Measurements from ENCODE around the gene ZACN.
"Not testable (repeated sequence)": the region's sequence is repeated elsewhere in the genome, so short reads cannot be mapped to it uniquely, and the experiment has no call there.

ZACN gene

DNA sequence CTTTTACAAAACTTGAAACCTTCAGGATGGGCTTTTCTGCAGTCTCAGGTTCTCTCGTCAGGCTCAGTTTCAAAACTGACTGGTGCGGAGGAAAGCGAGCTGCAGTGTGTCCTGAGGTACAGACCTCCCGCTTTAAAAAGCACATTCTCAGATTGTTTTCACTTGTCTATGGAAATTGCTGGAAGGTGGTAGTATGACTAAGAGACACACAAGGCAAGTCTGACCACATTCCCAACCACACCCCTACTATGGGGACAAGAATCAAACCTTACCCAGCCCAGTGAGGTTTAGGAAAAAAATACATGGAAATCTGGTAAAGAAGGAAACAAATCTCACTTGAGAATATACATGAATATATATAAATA is 24.9 kb upstream of the ZACN start:
- DNase-seq (ENCODE audit: low spot score) = peak; percentile 57

DNA sequence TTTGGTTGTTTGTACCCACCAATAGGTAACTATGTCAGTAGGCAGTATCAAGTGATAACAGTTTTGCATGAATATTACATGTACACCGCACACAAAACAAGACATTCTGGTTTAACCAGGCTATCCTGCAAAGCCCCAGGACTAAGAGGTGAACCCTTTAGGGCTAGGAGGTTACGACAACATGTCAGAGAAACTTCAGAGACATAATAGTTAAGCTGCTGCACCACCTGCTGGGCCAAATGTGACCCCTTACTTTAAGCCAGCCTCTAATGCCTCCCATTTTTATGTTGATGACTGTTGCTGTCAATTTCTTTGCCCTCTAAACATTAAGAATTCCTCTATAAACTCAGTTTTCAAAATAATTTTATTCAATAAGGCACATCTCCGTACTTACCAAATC is 22.1 kb upstream of the ZACN start:
- DNase-seq (ENCODE audit: low spot score) = no peak

DNA sequence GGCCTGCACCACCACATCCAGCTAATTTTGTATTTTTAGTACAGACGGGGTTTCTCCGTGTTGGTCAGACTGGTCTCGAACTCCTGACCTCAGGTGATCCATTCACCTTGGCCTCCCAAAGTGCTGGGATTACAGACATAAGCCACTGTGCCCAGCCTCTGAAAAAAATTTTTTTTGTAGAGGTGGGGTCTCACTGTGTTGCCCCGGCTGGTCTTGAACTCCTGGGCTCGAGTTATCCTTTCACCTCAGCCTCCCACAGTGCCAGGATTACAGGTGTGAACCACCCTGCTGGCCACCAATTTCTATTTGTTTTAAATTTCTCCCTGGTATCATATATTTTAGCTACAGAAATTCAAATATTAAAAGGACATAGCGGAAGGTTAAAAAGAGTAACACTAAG is 20.7 kb upstream of the ZACN start:
- not testable (repeated sequence) for DNase-seq (ENCODE audit: low spot score)

DNA sequence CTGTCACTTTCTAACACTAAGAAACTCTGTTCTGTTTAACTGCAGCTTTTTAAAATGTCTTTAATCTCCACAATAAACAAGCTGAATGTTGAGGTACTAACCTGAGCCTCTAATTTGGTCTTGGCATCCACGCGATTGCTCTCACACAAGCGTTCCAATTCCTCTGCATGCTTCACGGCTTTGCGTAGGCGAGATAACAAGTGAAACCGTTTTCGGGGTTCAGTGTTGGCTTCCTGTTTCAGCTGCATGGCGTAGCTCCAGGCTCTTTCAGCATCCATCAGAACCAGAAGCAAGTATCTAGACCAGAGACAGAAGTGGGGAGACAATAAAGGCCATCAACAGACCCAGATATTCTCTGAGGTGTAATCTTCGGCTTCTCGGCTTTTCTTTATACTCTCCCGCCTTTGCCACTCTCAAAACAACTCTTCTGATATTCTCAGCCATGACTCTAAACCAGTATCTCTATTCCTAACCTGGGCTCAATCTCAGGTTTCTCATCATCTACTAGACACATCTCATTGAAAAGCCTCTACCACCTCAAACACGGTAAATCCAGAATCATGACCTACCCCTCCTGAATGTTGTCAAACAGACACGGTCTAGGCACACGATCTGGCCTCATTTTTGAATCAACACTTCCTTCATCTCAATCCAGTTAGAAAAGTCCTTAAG is 15.0 kb upstream of the ZACN start:
- DNase-seq (ENCODE audit: low spot score) = no peak

DNA sequence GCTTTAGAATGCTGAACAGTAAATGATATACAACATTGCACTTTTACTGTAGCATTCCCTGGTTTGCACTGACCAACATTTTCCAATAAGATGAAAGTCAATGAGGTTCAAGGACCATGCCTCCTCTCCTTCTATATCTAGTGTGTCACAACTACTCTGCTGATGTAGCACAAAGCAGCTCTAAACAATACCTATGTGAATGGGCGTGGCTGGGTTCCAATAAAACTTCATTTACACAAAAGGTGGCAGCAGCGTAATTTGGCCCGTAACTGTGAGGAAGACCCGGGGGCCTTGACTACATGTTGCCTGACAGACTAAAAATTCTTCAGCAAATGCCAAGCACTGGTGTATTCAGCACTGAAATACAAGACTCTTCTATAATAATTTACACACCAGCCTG is 13.2 kb upstream of the ZACN start:
- DNase-seq (ENCODE audit: low spot score) = no peak

DNA sequence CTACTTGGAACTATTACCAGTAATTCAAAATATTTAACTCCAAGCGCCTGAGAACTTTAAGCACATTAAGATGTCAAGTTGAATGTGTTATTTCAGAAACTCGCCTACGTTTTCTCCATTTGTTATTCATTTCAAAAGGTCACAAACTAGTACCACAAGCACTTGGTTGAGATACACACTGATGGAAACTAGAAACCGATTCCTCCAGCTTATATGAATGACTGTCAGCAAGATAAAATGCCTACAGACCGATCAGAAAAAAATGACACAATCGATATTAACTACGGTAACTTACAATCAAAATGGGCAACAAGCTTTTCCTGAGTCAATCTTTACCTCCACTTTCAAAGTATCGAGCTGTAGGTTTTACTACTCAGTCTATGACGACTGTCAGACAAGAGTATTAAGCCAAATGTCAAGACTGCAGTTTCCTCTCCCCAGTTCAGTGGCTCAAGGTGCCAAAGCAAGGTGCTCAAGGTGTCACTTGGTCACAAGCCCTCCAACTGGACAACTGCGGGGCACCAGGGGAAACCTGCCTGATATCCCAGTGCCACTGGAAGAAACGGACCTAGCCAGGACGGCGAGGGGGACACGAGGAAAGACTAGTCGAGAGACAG is 7.3 kb upstream of the ZACN start:
- DNase-seq (ENCODE audit: low spot score) = no peak

DNA sequence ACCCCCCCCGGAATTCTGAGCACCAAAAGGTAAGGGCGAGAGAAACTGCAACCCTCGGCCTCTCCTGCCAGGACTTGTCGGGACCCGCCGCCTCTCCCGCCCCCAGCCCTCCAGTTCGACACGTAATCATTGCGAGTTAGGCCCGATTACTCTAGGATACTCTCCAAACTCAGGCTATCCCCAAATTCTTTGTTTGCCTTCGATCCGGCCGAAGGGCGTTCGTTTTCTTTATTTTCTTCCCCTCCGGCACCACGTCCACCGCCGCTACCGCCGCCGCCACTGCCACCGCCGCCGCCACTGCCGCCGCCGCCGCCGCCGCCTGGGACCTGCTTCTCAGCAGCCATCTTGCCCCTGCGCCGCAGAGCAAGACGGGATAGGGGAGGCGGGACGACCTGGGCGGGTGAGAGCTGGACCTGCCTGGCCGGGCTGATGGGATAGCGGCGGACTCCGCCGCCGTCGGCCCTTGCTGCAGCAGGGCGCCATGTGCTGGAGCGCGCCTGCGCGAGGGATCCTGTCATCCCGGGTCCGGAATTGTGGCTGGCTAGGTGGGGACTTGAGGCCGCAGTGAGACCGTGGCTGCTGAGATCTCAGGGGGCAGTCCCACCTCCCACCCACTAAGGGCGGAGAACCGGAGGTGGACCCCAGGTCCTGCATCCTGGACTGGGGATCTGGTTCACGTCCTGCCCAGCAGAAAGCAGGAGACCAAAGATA is 6.7 kb upstream of the ZACN start, which contains the start of gene SRP68:
Gene SRP68 (minus strand): TSS at position 370 of the 711 bp plus-strand sequence. CDS start 26 bp downstream, at position 344.
- DNase-seq (ENCODE audit: low spot score) = peak; percentile 99

DNA sequence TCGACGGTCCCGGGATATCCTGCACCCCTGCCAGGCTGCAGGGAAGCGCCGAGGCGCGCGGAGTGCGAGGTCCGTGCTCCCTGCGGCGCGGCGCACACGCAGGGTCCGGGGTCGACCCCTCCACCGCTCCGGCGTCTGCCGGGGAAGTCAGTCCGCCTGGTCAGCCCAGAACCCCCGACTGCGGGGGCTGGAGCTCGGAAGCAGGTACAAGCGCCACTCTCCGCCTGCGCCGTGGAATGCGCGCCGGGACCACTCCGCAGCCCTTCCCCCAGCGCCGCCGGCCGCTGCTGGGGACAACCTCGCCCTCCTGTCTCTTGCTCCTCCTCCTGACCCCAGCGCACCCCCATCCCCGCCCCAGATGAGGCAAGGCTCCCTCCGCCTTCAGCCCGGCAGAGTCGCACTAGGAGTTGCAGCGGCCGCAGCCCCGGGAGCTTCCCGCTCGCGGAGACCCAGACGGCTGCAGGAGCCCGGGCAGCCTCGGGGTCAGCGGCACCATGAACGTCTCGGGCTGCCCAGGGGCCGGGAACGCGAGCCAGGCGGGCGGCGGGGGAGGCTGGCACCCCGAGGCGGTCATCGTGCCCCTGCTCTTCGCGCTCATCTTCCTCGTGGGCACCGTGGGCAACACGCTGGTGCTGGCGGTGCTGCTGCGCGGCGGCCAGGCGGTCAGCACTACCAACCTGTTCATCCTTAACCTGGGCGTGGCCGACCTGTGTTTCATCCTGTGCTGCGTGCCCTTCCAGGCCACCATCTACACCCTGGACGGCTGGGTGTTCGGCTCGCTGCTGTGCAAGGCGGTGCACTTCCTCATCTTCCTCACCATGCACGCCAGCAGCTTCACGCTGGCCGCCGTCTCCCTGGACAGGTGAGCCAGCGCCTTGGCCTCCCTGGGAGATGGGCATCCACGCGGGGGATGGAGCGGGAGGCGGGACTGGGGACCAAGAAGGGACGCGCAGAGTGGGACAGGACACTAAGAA is 4.3 kb upstream of the ZACN start, which contains the start of gene GALR2:
Gene GALR2 (plus strand): TSS at position 392 of the 974 bp plus-strand sequence. CDS start 103 bp downstream, at position 495.
- DNase-seq (ENCODE audit: low spot score) = no peak

DNA sequence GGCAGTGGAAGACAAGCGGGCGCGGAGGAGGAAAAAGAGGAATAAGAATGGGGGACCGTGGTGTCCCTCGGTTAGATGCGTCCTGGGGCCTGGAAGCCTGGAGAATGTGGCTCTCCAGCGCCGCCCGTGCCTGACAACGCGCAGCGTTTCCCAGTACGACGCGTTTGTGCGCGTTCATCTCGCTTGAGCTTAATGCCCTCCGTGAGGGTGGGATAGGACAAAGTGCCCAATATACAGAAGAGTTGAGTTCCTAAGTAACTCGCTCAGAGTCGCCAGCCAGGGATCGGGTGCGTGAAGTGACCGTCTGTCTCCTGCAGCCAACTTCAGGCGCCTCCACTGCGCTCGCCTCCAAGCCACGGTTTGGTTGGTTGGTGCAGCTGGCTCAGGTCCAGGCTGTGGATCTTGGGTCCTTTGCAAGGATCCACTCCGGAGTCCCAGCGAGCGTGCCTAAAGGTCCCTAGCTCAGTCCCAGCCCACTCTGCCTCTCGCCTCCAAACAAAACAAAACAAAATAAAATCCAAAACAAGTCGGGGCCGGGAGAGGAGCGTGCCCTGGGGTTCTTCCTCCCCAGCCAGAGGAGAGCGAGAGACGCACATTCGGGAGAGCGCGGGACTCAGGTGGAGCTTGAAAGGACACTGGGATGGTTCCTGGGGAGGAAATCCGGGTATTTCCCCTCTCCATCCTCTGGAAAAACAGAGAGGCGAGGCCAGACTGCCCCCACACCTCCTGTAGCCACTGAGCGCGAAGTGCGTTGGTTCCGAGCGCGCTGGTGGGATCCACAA is 3.4 kb upstream of the ZACN start:
- peak; percentile 33 for DNase-seq (ENCODE audit: low spot score)

DNA sequence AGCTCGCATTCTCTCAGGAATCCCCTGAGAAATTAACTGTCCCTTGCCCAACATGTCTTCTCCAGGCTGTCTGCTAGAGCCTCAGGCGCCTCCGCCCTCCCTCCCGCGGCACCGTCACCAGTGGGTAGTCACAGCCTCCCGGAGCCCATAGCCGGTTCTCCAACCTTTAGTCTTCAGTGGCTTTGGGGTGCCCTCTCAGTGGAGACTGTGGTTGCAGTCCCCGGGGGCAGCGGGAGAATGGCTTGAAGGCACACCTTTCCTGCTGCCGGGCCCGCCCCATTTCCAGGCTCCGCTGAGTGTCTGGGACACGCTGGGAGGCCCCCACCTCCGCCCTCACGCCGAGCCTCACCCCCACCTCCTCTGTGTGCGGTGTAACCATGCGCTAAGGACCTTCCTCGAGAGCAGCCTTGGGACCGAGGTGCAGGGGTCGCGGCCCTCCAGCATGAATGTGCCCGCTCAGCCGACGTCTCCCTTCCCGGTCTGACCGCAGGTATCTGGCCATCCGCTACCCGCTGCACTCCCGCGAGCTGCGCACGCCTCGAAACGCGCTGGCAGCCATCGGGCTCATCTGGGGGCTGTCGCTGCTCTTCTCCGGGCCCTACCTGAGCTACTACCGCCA is 2.7 kb upstream of the ZACN start:
- DNase-seq (ENCODE audit: low spot score) = no peak

DNA sequence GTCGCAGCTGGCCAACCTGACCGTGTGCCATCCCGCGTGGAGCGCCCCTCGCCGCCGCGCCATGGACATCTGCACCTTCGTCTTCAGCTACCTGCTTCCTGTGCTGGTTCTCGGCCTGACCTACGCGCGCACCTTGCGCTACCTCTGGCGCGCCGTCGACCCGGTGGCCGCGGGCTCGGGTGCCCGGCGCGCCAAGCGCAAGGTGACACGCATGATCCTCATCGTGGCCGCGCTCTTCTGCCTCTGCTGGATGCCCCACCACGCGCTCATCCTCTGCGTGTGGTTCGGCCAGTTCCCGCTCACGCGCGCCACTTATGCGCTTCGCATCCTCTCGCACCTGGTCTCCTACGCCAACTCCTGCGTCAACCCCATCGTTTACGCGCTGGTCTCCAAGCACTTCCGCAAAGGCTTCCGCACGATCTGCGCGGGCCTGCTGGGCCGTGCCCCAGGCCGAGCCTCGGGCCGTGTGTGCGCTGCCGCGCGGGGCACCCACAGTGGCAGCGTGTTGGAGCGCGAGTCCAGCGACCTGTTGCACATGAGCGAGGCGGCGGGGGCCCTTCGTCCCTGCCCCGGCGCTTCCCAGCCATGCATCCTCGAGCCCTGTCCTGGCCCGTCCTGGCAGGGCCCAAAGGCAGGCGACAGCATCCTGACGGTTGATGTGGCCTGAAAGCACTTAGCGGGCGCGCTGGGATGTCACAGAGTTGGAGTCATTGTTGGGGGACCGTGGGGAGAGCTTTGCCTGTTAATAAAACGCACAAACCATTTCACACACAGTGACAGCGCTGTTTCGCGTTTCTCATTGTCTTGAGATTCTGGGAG is 2.0 kb upstream of the ZACN start:
- DNase-seq (ENCODE audit: low spot score) = no peak

DNA sequence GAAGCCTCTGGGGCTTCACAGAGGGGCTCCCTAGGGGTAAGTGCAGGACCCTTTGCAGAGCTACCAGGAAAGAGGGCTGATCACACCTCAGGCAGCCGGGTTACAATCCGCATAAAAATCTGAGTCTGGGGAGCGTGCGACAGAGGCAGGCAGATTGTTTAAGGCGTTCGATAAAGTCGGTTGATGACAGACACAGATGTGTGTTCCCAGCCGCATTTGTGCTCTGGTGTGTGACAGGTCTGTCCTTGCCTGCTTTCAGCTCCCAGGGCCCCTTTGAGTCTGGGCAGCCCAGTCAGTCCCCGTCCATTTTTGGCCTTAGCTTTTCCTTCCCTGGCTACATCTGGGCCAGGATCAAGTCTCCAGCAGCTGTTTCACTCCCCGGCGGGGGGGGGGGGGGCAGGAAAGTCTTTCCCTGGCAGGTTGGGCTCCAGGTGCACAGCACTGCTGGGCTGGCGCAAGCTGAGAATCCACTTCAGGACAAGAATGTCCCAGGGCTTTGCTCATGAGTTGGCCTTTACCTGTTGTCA is 1.3 kb upstream of the ZACN start:
- peak; percentile 35 for DNase-seq (ENCODE audit: low spot score)

DNA sequence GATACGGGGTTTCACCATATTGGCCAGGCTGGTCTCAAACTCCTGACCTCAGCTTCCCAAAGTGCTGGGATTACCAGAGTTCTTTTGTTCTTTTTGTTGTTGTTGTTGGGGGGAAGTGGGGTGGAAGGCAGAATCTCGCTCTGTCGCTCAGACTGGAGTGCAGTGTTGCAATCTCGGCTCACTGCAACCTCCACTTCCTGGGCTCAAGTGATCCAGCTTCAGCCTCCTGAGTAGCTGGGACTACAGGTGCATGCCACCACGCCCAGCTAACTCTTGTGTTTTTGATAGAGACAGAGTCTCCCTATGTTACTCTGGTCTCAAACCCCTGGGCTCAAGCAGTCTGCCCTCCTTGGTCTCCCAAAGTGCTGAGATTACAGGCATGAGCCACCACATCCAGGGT is 612 bp upstream of the ZACN start:
- DNase-seq (ENCODE audit: low spot score) = not testable (repeated sequence)

DNA sequence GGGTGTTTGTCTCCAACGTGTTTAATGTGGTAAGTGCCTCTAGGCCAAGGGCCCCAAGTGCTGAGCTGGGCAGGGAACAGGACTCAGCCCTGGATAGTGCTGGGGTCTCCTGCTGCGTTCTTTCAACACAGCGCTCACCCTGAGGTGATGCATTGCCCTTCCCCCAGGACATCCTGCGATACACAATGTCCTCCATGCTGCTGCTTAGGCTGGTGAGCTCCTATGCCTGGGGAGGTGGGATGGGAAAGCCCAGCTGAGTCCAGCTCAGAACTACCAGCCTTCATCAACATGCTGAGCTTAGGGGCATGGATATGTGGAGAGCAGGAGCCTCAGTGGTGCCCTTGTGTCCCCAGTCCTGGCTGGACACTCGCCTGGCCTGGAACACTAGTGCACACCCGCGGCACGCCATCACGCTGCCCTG is 563 bp downstream of the ZACN start:
- no peak for DNase-seq (ENCODE audit: low spot score)

DNA sequence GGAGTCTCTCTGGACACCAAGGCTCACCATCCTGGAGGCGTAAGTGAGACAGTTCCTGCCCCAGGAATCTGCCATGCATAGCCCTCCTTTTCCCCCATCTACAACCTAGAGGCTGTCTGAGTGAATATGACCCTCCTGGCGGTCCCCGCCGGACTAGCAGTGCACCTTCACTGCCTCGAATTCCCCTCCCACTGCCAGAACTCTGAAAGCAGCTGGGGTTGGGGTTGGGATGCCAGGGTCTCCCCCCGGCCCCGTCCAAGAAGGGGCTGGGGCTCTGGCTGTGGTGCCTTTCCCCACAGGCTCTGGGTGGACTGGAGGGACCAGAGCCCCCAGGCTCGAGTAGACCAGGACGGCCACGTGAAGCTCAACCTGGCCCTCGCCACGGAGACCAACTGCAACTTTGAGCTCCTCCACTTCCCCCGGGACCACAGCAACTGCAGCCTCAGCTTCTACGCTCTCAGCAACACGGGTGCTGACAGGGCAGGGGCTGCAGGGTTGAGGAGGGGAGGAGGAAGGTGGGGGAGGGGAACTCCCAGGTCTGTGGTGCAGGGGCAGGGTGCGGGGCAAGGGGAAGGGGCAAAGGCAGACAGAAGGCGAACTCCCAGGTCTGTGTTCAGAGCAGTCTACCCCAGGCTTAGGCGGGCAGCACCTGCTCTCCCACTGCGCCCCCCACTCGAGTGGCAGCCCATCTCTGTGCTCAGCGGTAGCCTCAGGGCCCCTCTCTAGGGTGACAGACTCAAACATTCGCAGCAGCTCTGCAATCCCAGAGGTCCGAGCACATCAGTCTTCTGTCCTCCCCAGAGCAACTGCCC is 1.2 kb downstream of the ZACN start:
- no peak for DNase-seq (ENCODE audit: low spot score)

DNA sequence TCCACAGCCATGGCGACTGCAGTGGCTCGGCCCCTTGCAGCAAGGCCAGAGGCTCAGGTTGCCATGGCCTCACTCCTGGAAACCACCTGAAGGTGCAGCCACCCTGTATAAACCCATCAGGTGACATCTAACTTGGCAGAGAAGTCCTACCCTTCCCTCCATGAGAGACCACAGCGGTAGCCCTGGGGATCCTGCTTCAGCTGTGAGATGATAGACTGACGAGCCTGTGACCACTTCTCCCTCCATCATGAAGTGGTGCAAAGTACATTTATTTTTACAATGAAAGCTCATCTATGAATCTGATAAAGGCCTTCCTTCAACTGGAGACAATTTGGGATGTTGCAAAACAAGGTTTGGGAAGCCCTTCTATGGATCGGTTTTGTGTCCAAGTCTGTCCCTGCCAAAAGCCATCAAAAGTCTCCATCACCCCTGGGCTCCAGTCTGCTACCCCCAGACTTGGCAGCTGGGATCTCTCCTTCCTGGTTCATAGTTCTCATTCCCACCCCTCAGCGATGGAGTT is 1.8 kb downstream of the ZACN start:
- DNase-seq (ENCODE audit: low spot score) = no peak

DNA sequence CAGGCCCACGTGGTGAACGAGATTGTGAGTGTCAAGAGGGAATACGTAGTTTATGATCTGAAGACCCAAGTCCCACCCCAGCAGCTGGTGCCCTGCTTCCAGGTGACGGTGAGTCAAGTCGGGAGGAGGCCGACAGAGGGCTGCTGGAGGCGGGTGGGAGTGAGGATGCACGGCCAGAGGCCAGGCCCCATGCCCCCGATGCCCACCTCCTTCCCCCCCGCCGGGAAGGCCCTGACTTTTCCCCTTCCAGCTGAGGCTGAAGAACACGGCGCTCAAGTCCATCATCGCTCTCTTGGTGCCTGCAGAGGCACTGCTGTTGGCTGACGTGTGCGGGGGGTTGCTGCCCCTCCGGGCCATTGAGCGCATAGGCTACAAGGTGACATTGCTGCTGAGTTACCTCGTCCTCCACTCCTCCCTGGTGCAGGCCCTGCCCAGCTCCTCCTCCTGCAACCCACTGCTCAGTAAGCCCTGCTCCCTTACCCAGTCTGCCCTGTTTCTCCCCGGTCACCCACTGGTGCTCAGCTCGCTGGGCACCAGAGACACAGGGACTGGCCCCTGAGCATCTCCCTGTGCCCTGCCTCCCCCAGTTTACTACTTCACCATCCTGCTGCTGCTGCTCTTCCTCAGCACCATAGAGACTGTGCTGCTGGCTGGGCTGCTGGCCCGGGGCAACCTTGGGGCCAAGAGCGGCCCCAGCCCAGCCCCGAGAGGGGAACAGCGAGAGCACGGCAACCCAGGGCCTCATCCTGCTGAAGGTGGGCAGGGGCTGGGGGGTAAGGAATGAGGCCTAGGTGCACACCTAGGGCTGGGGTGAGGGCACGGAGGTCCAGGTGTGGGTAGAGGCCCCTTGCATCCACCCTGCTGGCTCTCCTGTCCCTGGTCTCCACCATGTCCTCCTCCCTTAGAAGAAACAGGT is 2.6 kb downstream of the ZACN start:
- no peak for DNase-seq (ENCODE audit: low spot score)
